ENCODE results near the gene ATOH8.

DNA sequence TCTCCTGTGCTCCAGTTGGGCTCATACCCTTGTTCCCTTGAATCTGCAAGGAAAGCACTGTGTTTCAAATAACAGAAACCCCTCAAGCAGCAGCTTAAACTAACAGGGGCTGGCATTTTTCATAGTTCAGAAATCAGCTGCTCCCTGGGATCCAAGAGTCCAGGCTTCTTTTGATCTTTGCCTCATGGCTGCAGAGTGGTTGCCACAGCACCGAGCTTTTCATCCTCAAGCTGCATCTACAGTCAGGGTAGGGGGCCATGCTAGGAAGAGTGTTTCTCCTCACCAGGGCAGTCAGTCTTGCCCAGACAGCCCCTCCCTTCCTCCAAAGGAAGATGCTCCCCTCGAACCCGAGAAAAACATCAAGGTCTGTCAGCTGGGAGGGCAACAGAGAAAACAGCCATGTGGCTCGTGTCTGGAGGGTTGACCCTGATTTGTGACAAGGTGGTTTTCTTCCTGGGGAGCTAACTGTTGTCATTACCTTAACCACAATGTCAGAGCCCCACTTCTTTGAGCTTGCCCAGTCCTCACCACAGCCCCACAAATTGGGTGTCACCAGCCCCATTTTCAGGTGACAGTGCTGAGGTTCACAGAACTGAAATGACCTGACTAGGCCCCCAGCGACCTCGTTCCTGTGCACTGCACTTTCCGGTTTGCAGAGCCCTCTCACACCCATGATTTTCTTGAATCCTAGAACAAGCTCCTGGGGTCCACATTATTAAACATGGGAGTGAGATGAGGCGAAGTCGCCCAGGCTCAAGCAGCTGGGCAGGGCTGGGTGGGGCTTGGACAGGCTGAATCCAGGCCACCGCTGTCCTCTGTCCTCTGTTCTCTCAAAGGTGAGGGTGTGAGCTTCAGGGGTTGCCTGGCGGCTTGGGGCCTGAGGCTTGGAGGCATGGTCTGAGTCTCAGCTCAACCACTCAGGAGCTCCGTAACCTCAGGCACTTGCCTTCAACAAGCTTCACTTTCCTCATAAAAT, 21.9 kb downstream of the ATOH8 start:
- no peak for TF ChIP-seq POLR2AphosphoS5 (IDR thresholded peaks at IDR 0.05)
- no peak for TF ChIP-seq EP300 (IDR thresholded peaks at IDR 0.05)
